A549 (cell line): ENCODE data around the gene AMPH. TPM values are rescaled to one million over a fixed set of nuclear protein-coding genes. Genes with fewer than 3 reads are reported as not detected.

Experiments used
- ATAC-seq, 2 experiments: fragments of 200-7000 bp in 1 of 2; fragments of >200 bp in 1 of 2; cut with Nextera tagmentation in 1 of 2; cut with Tn5 transposase in 1 of 2; 3 replicates each; pipeline versions ENCODE4 v1.8.0 to v1.9.1; 2018 to 2020; ENCODE audit warnings: mild to moderate bottlenecking in 1 of 2, moderate library complexity in 1 of 2
- CTCF ChIA-PET: fragments of 300-600 bp; sonication (Branson Sonifier 250); formaldehyde crosslinking; extraction: SDS; loops from one replicate; lab custom pipeline; 2021; ENCODE audit warnings: antibody characterized with exemption, inconsistent platforms; lab: Yijun Ruan, JAX
- POLR2A ChIA-PET: fragments of 350-600 bp; formaldehyde crosslinking; extraction: SDS; loops from one replicate; lab custom pipeline; 2021; ENCODE audit warnings: antibody characterized with exemption, inconsistent platforms; lab: Yijun Ruan, JAX
- DNase-seq, 2 experiments: peaks; one replicate each; pipeline versions ENCODE4 v3.0.0 to v3.0.0-alpha.2; 2011 to 2016; ENCODE audit warnings: low read depth in 1 of 2, low spot score in 1 of 2
- FAIRE-seq: peaks from 2 replicates; lab custom pipeline; 2011; peaks lifted over from hg19 to GRCh38; lab: Jason Lieb, UNC
- H3K27ac ChIP-seq, 2 experiments: fragments of >200 bp; sonication (Bioruptor Twin); formaldehyde crosslinking; 3 replicates each; pipeline ENCODE4 v1.5.1; 2016 to 2017
- H3K4me1 ChIP-seq: fragments of >200 bp; sonication (Bioruptor Twin); formaldehyde crosslinking; 3 replicates; pipeline ENCODE4 v1.6.1; 2016
- H3K4me2 ChIP-seq: fragments of >200 bp; sonication (Bioruptor Twin); formaldehyde crosslinking; 3 replicates; pipeline ENCODE4 v1.6.1; 2016
- H3K4me3 ChIP-seq: fragments of >200 bp; sonication (Bioruptor Twin); formaldehyde crosslinking; 3 replicates; pipeline ENCODE4 v1.5.1; 2016
- H3K9me3 ChIP-seq: fragments of >200 bp; sonication (Bioruptor Twin); formaldehyde crosslinking; 3 replicates; pipeline ENCODE4 v1.6.1; 2016
- BHLHE40 ChIP-seq: IDR thresholded peaks from 2 replicates; pipeline ENCODE4 v1.6.1; 2012; ENCODE audit warnings: low read depth, low read length, inconsistent platforms
- CBX2 ChIP-seq: fragments of 200-600 bp; sonication (generic); IDR thresholded peaks from 2 replicates; pipeline ENCODE4 v1.6.1; 2016; ENCODE audit warnings: low read depth, mild to moderate bottlenecking, borderline replicate concordance
- CBX8 ChIP-seq: fragments of 200-600 bp; sonication (generic); IDR thresholded peaks from 2 replicates; pipeline ENCODE4 v1.6.1; 2016
- CHD2 ChIP-seq: fragments of 150-350 bp; IDR thresholded peaks from 2 replicates; pipeline ENCODE4 v1.6.1; 2014; ENCODE audit warnings: low read length; ENCODE audit not compliant: partially characterized antibody
- CTCF ChIP-seq: fragments of >200 bp; sonication (Bioruptor Twin); formaldehyde crosslinking; IDR thresholded peaks from 3 replicates; pipeline ENCODE4 v1.5.1; 2016
- E2F6 ChIP-seq: IDR thresholded peaks from 2 replicates; pipeline ENCODE4 v1.6.1; 2012; ENCODE audit warnings: low read depth, borderline replicate concordance
- ELK1 ChIP-seq: fragments of 150-350 bp; IDR thresholded peaks from 2 replicates; pipeline ENCODE4 v1.6.1; 2014; ENCODE audit warnings: low read depth, mild to moderate bottlenecking, low read length
- FOSL2 ChIP-seq, 2 experiments: fragments of 450-650 bp in 1 of 2; fragments of >200 bp in 1 of 2; sonication (Bioruptor Twin) in 1 of 2; formaldehyde crosslinking; IDR thresholded peaks; 2 replicates each; pipeline versions ENCODE4 v1.5.0 to v1.6.1; 2016 to 2020; ENCODE audit warnings: mild to moderate bottlenecking in 1 of 2, moderate library complexity in 1 of 2
- HDAC2 ChIP-seq: fragments of 200-600 bp; sonication (generic); IDR thresholded peaks from 2 replicates; pipeline ENCODE4 v1.6.1; 2016
- HES2 ChIP-seq: fragments of >200 bp; sonication (Bioruptor Twin); formaldehyde crosslinking; IDR thresholded peaks from 2 replicates; pipeline ENCODE4 v1.6.1; 2016
- HMGXB4 ChIP-seq: fragments of 250-450 bp; sonication (Bioruptor Pico); IDR thresholded peaks from 2 replicates; pipeline ENCODE4 v1.5.0; 2021; ENCODE audit warnings: mild to moderate bottlenecking, moderate library complexity, borderline replicate concordance
- HOXA7 ChIP-seq: fragments of 250-450 bp; sonication (Bioruptor Pico); IDR thresholded peaks from 2 replicates; pipeline ENCODE4 v1.5.0; 2020; ENCODE audit warnings: mild to moderate bottlenecking, moderate library complexity
- HOXB5 ChIP-seq: fragments of 250-450 bp; sonication (Bioruptor Pico); IDR thresholded peaks from 2 replicates; pipeline ENCODE4 v1.5.0; 2020; ENCODE audit warnings: mild to moderate bottlenecking, moderate library complexity
- KDM5A ChIP-seq: fragments of 200-600 bp; sonication (generic); IDR thresholded peaks from 2 replicates; pipeline ENCODE4 v1.6.1; 2016; ENCODE audit warnings: antibody characterized with exemption, mild to moderate bottlenecking
- NFE2L2 ChIP-seq: fragments of 150-350 bp; conservative IDR thresholded peaks from 2 replicates; pipeline ENCODE4 v1.6.1; 2014; ENCODE audit warnings: low read length
- PBX3 ChIP-seq: IDR thresholded peaks from 2 replicates; pipeline ENCODE4 v1.6.1; 2012
- POLR2AphosphoS2 ChIP-seq: conservative IDR thresholded peaks from 2 replicates; pipeline ENCODE4 v1.6.1; 2012; ENCODE audit warnings: low read length, improper control_type of control experiment, inconsistent platforms
- REST ChIP-seq: fragments of 200-600 bp; sonication (generic); IDR thresholded peaks from 2 replicates; pipeline ENCODE4 v1.6.1; 2016; ENCODE audit warnings: antibody characterized with exemption, mild to moderate bottlenecking, moderate library complexity
- RNF2 ChIP-seq: fragments of 200-600 bp; sonication (generic); IDR thresholded peaks from 2 replicates; pipeline ENCODE4 v1.6.1; 2016; ENCODE audit warnings: low read depth, mild to moderate bottlenecking, antibody characterized with exemption, moderate library complexity, borderline replicate concordance
- TFCP2L1 ChIP-seq: fragments of 250-450 bp; sonication (Bioruptor Pico); IDR thresholded peaks from 2 replicates; pipeline ENCODE4 v1.5.0; 2021; ENCODE audit warnings: mild to moderate bottlenecking
- TP53 ChIP-seq: fragments of 250-450 bp; sonication (Bioruptor Pico); IDR thresholded peaks from 2 replicates; pipeline ENCODE4 v1.5.0; 2021; ENCODE audit warnings: mild to moderate bottlenecking, moderate library complexity
- USF2 ChIP-seq: fragments of 450-650 bp; IDR thresholded peaks from 2 replicates; pipeline ENCODE4 v1.6.1; 2014; ENCODE audit warnings: antibody characterized with exemption
- ZC3H11A ChIP-seq: fragments of 450-650 bp; IDR thresholded peaks from 2 replicates; pipeline ENCODE4 v1.6.1; 2014; ENCODE audit warnings: antibody characterized with exemption, mild to moderate bottlenecking
- ZNF302 ChIP-seq: fragments of 250-450 bp; sonication (Bioruptor Pico); IDR thresholded peaks from 2 replicates; pipeline ENCODE4 v1.9.0; 2021; ENCODE audit warnings: inconsistent platforms, mild to moderate bottlenecking, moderate library complexity
- ZSCAN20 ChIP-seq: fragments of 250-450 bp; sonication (Bioruptor Pico); IDR thresholded peaks from 2 replicates; pipeline ENCODE4 v1.8.0; 2022; ENCODE audit warnings: mild to moderate bottlenecking, moderate library complexity
- WGBS: methylation state at CpG from one replicate; pipeline ENCODE4 v1.1.6; 2017; ENCODE audit errors: missing lambda C conversion rate; 5-methylcytosine and 5-hydroxymethylcytosine counted together
- polyA plus RNA-seq, 4 experiments: library from polyadenylated mRNA; depleted of rRNA in 3 of 4; stranded (reverse); fragments of >200 nt; fragmentation: RNase III in 1 of 4; extraction: RNeasy Plus Mini Kit Qiagen cat#74134 plus additional on column Dnase treatment in 1 of 4; gene quantifications; 2 replicates in 3 of 4; 3 replicates in 1 of 4; pipeline ENCODE4 v1.2.3, GENCODE V29; 2011 to 2017

The AMPH gene
- polyA plus RNA-seq, 2 of the 4 experiments (the other 2 are of a cell fraction): 0.26 TPM; not detected in 1

- H3K9me3 ChIP-seq: no peaks in the 10 kb centered on the region
- no peak for TF ChIP-seq ELK1
- no peak for TF ChIP-seq HMGXB4
- no peak for TF ChIP-seq FOSL2 (IDR thresholded peaks at IDR 0.05)
- TF ChIP-seq FOSL2 (CRISPR knock-in tag; IDR thresholded peaks at IDR 0.05): no peak
- TF ChIP-seq CHD2: no peak
- no peak for TF ChIP-seq ZSCAN20 (CRISPR knock-in tag)
- no peak for TF ChIP-seq BHLHE40
- TF ChIP-seq TFCP2L1 (CRISPR knock-in tag): no peak
- no peak for TF ChIP-seq USF2
- TF ChIP-seq ZC3H11A: no peak
- TF ChIP-seq HOXB5 (CRISPR knock-in tag): no peak
- no peak for TF ChIP-seq CBX2
- TF ChIP-seq ZNF302 (CRISPR knock-in tag): no peak
- no peak for TF ChIP-seq TP53
- TF ChIP-seq RNF2: no peak
- TF ChIP-seq HES2: no peak
- no peak for TF ChIP-seq E2F6
- no peak for TF ChIP-seq HOXA7
- TF ChIP-seq CTCF: no peak
- no peak for TF ChIP-seq CBX8
- TF ChIP-seq POLR2AphosphoS2: no peak
- no peak overlapping the region for H3K4me2 ChIP-seq
- ATAC-seq: no peak
- ChIA-PET POLR2A (no interaction called here), CTCF (no interaction called here)
- no peak overlapping the region for H3K27ac ChIP-seq
- no peak for DNase-seq
- no peak for FAIRE-seq
- H3K4me3 ChIP-seq: no peak overlapping the region
- 8% methylated on average over 3 of the region's 3 CpGs for WGBS
- H3K4me1 ChIP-seq: no peaks in the 10 kb centered on the region
Observed at GRCh38 chr7:38506756-38507155, 124.4 kb downstream of the AMPH start.

GRCh38 chr7:38506004-38506403 is 125.2 kb downstream of the AMPH start:
- DNase-seq (no peak), ATAC-seq (no peak), FAIRE-seq (no peak)
- WGBS: 3% methylated on average over 1 of the region's 1 CpG
- H3K9me3 ChIP-seq: no peaks in the 10 kb centered on the region
- H3K4me2 ChIP-seq: no peak overlapping the region
- no peaks in the 10 kb centered on the region for H3K4me1 ChIP-seq
- no peak overlapping the region for H3K27ac ChIP-seq
- TF ChIP-seq RNF2: no peak
- no peak for TF ChIP-seq KDM5A
- no peak for TF ChIP-seq HDAC2
- no peak for TF ChIP-seq REST
- TF ChIP-seq CHD2: no peak
- TF ChIP-seq CBX2: no peak
- no peak for TF ChIP-seq PBX3
- no peak for TF ChIP-seq NFE2L2
- CTCF ChIA-PET: interaction anchor here (0.8 to 1.5 kb wide), 2 partner anchors 51 to 107 kb away, joined by 3 read pairs; no protein-coding TSS in a partner anchor
- no peak overlapping the region for H3K4me3 ChIP-seq
- POLR2A ChIA-PET: no interaction called here
